Heart left ventricle (tissue), 16 donors: ENCODE results near the gene MYO1G. TPM values are rescaled to one million over a fixed set of nuclear protein-coding genes. Genes with fewer than 3 reads are reported as not detected.

ENCODE experiments used
- ATAC-seq, 4 donors: fragments of 200-7000 bp; cut with Tn5 transposase; one replicate each; pipeline ENCODE4 v1.9.1; 2020 to 2022; ENCODE audit warnings: moderate library complexity in 4 of 4, mild to moderate bottlenecking in 3 of 4, moderate number of reproducible peaks in 1 of 4
- DNase-seq, 5 donors: peaks; one replicate each; pipeline ENCODE4 v3.0.0-alpha.2; 2020
- H3K27ac ChIP-seq, 12 donors: fragments of 200-600 bp; sonication (generic) in 4 of 12; one replicate each; pipeline versions ENCODE4 v1.5.0 to v1.8.0; 2016 to 2022; ENCODE audit warnings: mild to moderate bottlenecking in 2 of 12
- H3K27me3 ChIP-seq, 9 donors: fragments of 200-600 bp; sonication (generic) in 2 of 9; one replicate each; pipeline versions ENCODE4 v1.5.1 to v1.8.0; 2016 to 2022; ENCODE audit warnings: mild to moderate bottlenecking in 3 of 9
- H3K36me3 ChIP-seq, 9 donors: fragments of 200-600 bp; sonication (generic) in 2 of 9; one replicate each; pipeline versions ENCODE4 v1.5.0 to v1.8.0; 2018 to 2022; ENCODE audit warnings: mild to moderate bottlenecking in 2 of 9
- H3K4me1 ChIP-seq, 12 donors: fragments of 200-600 bp; sonication (generic) in 4 of 12; one replicate each; pipeline versions ENCODE4 v1.5.0 to v1.8.0; 2016 to 2022; ENCODE audit warnings: mild to moderate bottlenecking in 3 of 12
- H3K4me3 ChIP-seq, 12 donors: fragments of 200-600 bp; sonication (generic) in 4 of 12; one replicate each; pipeline versions ENCODE4 v1.5.0 to v1.8.0; 2017 to 2022; ENCODE audit warnings: mild to moderate bottlenecking in 9 of 12, moderate library complexity in 4 of 12
- H3K9me3 ChIP-seq, 12 donors: fragments of 200-600 bp; sonication (generic) in 4 of 12; one replicate each; pipeline versions ENCODE4 v1.5.0 to v1.8.0; 2016 to 2022; ENCODE audit warnings: mild to moderate bottlenecking in 1 of 12
- POLR2A ChIP-seq, 2 donors: fragments of 450-650 bp; IDR thresholded peaks; one replicate each; pipeline ENCODE4 v1.6.1; 2017; ENCODE audit warnings: antibody characterized with exemption in 2 of 2, mild to moderate bottlenecking in 2 of 2, moderate library complexity in 2 of 2
- WGBS, 4 donors: extraction: QIAGEN DNeasy Blood & Tissue Kit in 2 of 4; methylation state at CpG; one replicate each; pipeline versions ENCODE4 v1.1.5 to v1.1.7; 2013 to 2018; 5-methylcytosine and 5-hydroxymethylcytosine counted together
- intact Hi-C, 10 donors: fragments of 100-400 bp; cut with DNase I; formaldehyde crosslinking; loops; one replicate each; pipeline versions ENCODE4 v1.11.1 to v1.14.2; 2022
- long read RNA-seq, 3 donors: library from polyadenylated mRNA; unstranded; transcript quantifications; one replicate each; pipeline ENCODE4 v2.0.0, GENCODE V29; 2020 to 2021
- polyA plus RNA-seq, 2 donors: library from polyadenylated mRNA; stranded (reverse); fragments of 200-250 nt; gene quantifications; one replicate each; pipeline ENCODE4 v1.2.3, GENCODE V29; 2013
- total RNA-seq, 9 donors: library from RNA; depleted of rRNA in 2 of 9; stranded (reverse); fragments of >200 nt in 2 of 9; fragmentation: NEBNext Ultra II Directional in 3 of 9; extraction: Animal tissue kit (Norgen Biotek cat#: 25700) in 3 of 9; gene quantifications; one replicate each; pipeline versions ENCODE4 v1.1.0 to v1.2.4, GENCODE V29; 2016 to 2023
- TF ChIP-seq, protein P1 (sequence below), 12 donors: fragments of 200-600 bp; sonication (generic) in 4 of 12; IDR thresholded peaks; one replicate each; pipeline versions ENCODE4 v1.5.0 to v1.8.0; 2018 to 2022; ENCODE audit warnings: antibody characterized with exemption in 12 of 12, mild to moderate bottlenecking in 5 of 12
- donor health status: ischemic (EF 13 %, LVEDD 7.1; RV severe dilation, severe dysfunction).
- donor health status: healthy with polysubstance abuse.
- donor health status: DM: no; HTN: yes; CAD: no.
- donor health status: DM: no; HTN: no; CAD: no.
- donor health status: ischemic (EF 25% LVEDD 6.9; RV normal size, moderate dysfunction).
- donor health status: ischemic (EF 25% LVEDD 5.7; RV mildly dilated, moderate dysfunction).
- donor health status: healthy.
- donor health status: DM: yes; HTN: yes; CAD: no.
- donor health status: ischemic (EF 35%, LVEDD 5.7; RV mildly dilated, moderate dysfunction).
- donor health status: nonischemic (EF 11% LVEDD 7.7; RV severe dilation, severe dysfunction).
- donor health status: DM: yes; HTN: yes; CAD: no.
- donor health status: PGD.
- donor health status: ischemic (EF 29% LVEDD 5.4; RV normal size, mild dysfunction).
- donor health status: nonischemic (EF 23%, LVEDD 6.1; RV moderate dilation, normal function).

The MYO1G gene
- total RNA-seq: 10 to 100 TPM in 1 of 9 donors, 1 to 10 TPM in 3, under 1 TPM in 5; 0.13 to 19.0 (median 0.79) TPM
- polyA plus RNA-seq: 1 to 10 TPM in 1 of 2 donors, under 1 TPM in 1; 0.65 to 1.4 TPM
- long read RNA-seq, donor 1: 0 reads
- long read RNA-seq, donor 2, partial matches to known transcripts: 3 of 3 reads
- long read RNA-seq, donor 2, other reads (novel, unspliced or antisense): 0 of 3 reads
- long read RNA-seq, donor 3, partial matches to known transcripts: 1 of 4 reads
- long read RNA-seq, donor 3, other reads (novel, unspliced or antisense): 1 of 4 reads

DNA sequence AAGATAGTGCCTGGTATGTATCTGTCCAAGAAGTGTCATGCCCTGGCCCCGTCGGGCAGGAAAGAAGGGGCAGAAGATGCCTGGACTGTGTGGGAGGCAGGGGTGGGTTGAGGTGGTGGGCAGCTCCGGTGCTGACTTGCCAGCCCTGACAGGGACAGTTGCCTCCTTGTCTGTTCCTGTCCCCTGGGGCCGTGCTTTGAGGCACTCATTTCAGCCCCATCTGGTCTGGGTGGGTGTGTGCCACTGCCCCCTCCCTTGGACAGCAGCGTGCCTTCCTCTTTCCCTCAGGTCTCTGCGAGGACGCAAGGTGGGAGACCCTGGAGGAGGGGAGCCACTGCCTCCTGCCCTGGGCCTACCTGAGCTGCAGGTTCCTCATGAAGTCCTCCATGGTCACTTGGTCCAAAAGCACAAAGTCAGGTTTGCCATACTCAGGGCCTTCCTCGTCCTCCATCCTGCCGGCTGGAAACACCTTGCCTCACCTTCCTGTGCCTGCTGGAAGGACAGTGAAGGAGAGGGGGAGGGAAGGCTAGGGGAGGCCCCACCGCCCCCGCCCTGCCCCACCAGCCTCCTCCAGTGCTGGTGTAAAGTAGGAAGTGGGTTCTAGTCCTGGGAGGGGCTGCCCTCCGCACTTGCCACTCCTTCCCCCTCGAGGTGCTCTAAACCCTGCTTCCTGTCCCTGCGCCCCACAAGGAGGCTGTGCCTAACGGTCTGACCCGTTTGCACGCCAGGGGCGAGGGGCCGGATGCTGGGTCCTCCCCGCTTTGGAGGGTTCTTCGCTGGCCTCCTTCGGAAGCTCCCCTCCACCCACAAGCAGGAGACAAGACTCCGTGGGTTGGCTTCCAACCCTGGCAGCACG lies at the start of gene MYO1G:
Gene MYO1G (minus strand): TSS at position 505 of the 856 bp plus-strand sequence. CDS start 54 bp downstream, at position 451.
- Histone ChIP-seq H3K36me3 (peaks cover 0 to 51% (median 20%) of the 10 kb centered on the region in 9 donors), H3K27me3 (no peaks in the 10 kb centered on the region), H3K27ac (peak within 1 kb of the TSS in 3 of 12 donors; percentile 9 to 92 (median 30)), H3K4me1 (peaks cover 0 to 60% (median 3%) of the 10 kb centered on the region in 12 donors), H3K4me3 (peak within 1 kb of the TSS in 5 of 12 donors; percentile 4 to 63 (median 19)), H3K9me3 (no peaks in the 10 kb centered on the region)
- DNase-seq (peak; percentile 29 to 82 (median 54)), ATAC-seq (peak; percentile 26 to 55 (median 41))
- intact Hi-C loops: loop anchor here in 2 of 10 donors (5.0 to 10.0 kb wide), 2 partner anchors 91 to 296 kb away; partner anchors contain the start of gene PURB (in 1 of the 2)
- WGBS, 4 donors: 74 to 83% (median 81%) methylated on average over 9 to 24 of the region's 24 CpGs
- no peak for TF ChIP-seq POLR2A (IDR thresholded peaks at IDR 0.05)
- TF ChIP-seq, protein P1, sequence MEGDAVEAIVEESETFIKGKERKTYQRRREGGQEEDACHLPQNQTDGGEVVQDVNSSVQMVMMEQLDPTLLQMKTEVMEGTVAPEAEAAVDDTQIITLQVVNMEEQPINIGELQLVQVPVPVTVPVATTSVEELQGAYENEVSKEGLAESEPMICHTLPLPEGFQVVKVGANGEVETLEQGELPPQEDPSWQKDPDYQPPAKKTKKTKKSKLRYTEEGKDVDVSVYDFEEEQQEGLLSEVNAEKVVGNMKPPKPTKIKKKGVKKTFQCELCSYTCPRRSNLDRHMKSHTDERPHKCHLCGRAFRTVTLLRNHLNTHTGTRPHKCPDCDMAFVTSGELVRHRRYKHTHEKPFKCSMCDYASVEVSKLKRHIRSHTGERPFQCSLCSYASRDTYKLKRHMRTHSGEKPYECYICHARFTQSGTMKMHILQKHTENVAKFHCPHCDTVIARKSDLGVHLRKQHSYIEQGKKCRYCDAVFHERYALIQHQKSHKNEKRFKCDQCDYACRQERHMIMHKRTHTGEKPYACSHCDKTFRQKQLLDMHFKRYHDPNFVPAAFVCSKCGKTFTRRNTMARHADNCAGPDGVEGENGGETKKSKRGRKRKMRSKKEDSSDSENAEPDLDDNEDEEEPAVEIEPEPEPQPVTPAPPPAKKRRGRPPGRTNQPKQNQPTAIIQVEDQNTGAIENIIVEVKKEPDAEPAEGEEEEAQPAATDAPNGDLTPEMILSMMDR (IDR thresholded peaks at IDR 0.05): no peak

DNA sequence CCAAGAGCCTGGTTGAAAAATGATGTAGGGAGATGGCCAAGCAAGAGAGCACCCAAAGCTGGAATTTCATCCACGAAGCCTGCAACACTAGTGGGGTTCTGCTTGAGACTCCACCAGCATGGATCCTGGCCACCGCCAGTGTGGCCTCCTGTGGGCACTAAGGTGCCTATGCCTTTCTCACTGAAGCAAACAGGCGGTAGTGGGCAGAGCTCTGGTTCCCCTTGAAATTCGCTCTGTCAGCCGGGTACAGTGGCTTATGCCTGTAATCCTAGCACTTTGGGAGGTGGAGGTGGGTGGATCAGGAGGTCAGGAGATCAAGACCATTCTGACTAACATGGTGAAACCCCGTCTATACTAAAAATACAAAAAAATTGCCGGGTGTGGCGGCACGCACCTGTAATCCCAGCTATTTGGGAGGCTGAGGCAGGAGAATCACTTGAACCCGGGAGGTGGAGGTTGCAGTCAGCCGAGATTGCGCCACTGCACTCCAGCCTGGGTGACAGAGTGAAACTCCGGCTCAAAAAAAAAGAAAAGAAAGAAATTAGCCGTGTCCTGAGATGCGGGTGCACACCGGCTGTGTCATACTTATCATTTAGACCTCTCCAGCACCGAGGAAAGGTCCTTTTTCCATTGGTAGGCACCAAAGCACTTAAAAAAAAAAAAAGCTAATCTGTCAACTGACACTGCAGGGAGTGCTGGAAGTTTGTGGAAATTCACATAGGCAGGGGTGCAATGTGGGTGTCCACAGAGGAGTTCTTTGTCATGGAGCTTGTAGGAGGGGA lies 49.5 kb upstream of the MYO1G start:
- H3K4me1 ChIP-seq: peaks cover 0 to 58% (median 2%) of the 10 kb centered on the region in 12 donors
- H3K36me3 ChIP-seq: peaks cover 0 to 28% (median 12%) of the 10 kb centered on the region in 9 donors
- no peaks in the 10 kb centered on the region for H3K27me3 ChIP-seq
- WGBS, 4 donors: 80 to 93% (median 82%) methylated on average over 17 of the region's 17 CpGs
- DNase-seq: no peak
- TF ChIP-seq, protein P1 (IDR thresholded peaks at IDR 0.05): no peak
- TF ChIP-seq POLR2A (IDR thresholded peaks at IDR 0.05): no peak
- intact Hi-C loops: no loop called here
- peak overlapping the region in 3 of 12 donors; percentile 24 to 92 (median 42) for H3K27ac ChIP-seq
- peaks cover 0 to 10% (median 0%) of the 10 kb centered on the region in 12 donors for H3K9me3 ChIP-seq
- ATAC-seq: no peak
- H3K4me3 ChIP-seq: peak overlapping the region in 8 of 12 donors; percentile 9 to 62 (median 35)

DNA sequence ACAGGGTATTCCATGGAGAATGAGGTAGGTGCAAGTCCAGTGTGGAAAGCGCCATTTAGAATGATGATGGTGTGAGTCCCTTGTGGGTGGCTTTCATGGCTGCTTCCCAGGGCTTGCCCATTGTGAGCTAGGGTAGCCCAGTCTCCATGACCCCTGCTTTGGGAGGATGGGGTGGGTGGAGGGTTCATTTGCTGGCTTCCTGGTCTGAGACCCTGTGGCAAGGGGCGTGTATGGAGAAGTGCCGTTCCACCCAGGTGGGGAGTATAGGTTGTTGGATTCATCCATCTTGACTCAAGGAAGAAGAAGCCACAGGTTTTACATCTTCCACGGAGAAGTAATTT lies 48.9 kb upstream of the MYO1G start:
- 77 to 97% (median 93%) methylated on average over 4 of the region's 4 CpGs for WGBS, 4 donors
- Histone ChIP-seq H3K27ac (peak overlapping the region in 4 of 12 donors; percentile 24 to 92 (median 42)), H3K27me3 (no peaks in the 10 kb centered on the region), H3K36me3 (peaks cover 0 to 28% (median 12%) of the 10 kb centered on the region in 9 donors), H3K9me3 (peaks cover 0 to 10% (median 0%) of the 10 kb centered on the region in 12 donors), H3K4me1 (peaks cover 0 to 54% (median 0%) of the 10 kb centered on the region in 12 donors), H3K4me3 (peak overlapping the region in 8 of 12 donors; percentile 9 to 62 (median 35))
- intact Hi-C loops: no loop called here
- TF ChIP-seq POLR2A (IDR thresholded peaks at IDR 0.05): no peak
- TF ChIP-seq, protein P1 (IDR thresholded peaks at IDR 0.05): no peak
- ATAC-seq: peak in 1 of 4 donors; percentile 21
- no peak for DNase-seq
